ENCODE data around the gene NRXN3. TPM values are rescaled to one million over a fixed set of nuclear protein-coding genes. Genes with fewer than 3 reads are reported as not detected.

NRXN3 gene
- total RNA-seq, 1 experiment from 2014 or later = not detected

DNA sequence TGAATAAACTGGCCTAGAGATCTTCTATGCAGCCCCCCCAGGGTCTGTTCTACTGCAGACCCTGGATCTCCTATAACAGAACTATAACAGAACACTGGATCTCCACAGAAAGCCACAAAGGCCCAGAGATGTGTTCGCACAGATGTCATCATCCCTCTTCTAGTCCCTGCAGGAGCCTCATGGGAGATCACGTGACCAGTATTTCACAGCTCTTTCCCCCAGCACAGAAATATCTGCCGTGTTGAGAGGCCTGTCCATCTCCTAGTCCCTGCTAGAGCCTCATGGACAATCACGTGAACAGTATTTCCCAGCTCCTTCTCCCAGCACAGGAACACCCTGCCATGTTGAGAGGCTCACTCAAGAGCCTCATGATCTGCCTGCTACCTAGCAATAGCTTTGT lies 331.7 kb downstream of the NRXN3 start:
- ChIA-PET CTCF (no interaction called here), POLR2A (ENCODE audit: unreplicated experiment) (no interaction called here)
- Histone ChIP-seq H3F3A (ENCODE audit: insufficient read depth, low read depth) (no peaks in the 10 kb centered on the region), H3K79me2 (ENCODE audit: low read depth) (no peaks in the 10 kb centered on the region), H2AFZ (no peak overlapping the region), H3K27me3 (ENCODE audit: insufficient read depth, low read depth) (no peaks in the 10 kb centered on the region), H3K4me2 (no peak overlapping the region), H3K36me3 (ENCODE audit: low read depth) (no peaks in the 10 kb centered on the region), H3K27ac (no peak overlapping the region), H3K4me1 (replicated peaks; ENCODE audit: insufficient read depth) (no peaks in the 10 kb centered on the region), H3K9me2 (ENCODE audit: insufficient read depth) (no peaks in the 10 kb centered on the region), H3K9me3 (ENCODE audit: insufficient read depth, low read depth) (no peaks in the 10 kb centered on the region), H4K20me1 (ENCODE audit: insufficient read depth) (no peaks in the 10 kb centered on the region), H3K4me3 (no peak overlapping the region)
- no TSS peak for BruUV-seq (replicated peaks)
- DNase-seq = no peak
- intact Hi-C loops (cut with micrococcal nuclease; ENCODE audit: unreplicated experiment) = no loop called here
- TF ChIP-seq, protein P1, sequence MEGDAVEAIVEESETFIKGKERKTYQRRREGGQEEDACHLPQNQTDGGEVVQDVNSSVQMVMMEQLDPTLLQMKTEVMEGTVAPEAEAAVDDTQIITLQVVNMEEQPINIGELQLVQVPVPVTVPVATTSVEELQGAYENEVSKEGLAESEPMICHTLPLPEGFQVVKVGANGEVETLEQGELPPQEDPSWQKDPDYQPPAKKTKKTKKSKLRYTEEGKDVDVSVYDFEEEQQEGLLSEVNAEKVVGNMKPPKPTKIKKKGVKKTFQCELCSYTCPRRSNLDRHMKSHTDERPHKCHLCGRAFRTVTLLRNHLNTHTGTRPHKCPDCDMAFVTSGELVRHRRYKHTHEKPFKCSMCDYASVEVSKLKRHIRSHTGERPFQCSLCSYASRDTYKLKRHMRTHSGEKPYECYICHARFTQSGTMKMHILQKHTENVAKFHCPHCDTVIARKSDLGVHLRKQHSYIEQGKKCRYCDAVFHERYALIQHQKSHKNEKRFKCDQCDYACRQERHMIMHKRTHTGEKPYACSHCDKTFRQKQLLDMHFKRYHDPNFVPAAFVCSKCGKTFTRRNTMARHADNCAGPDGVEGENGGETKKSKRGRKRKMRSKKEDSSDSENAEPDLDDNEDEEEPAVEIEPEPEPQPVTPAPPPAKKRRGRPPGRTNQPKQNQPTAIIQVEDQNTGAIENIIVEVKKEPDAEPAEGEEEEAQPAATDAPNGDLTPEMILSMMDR (conservative IDR thresholded peaks at IDR 0.05) = no peak
- no peak for TF ChIP-seq EZH2 (IDR thresholded peaks at IDR 0.05; ENCODE audit: low read depth)

DNA sequence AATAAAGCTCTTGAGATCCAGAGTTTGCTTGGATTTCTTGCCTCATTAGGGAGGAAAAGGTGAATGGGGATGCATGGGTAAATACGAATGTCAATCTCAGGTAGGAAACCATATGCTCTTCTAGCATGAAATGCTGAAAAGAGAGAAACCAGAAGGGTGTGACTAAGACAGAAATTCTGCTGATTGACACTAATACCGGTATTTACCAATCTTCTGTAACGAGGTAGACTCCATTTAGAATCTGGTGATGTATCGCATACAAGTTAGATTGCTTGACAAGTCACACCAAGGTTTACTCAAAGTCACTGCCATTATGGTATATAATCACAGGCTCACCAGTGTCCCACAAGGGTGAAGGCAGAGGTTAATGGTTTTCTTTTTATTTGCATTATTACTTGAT lies 337.9 kb downstream of the NRXN3 start:
- TF ChIP-seq, protein P1 (conservative IDR thresholded peaks at IDR 0.05) = no peak
- no peak for TF ChIP-seq EZH2 (IDR thresholded peaks at IDR 0.05; ENCODE audit: low read depth)
- H3K27me3 ChIP-seq (ENCODE audit: insufficient read depth, low read depth) = no peaks in the 10 kb centered on the region
- no peak overlapping the region for H3K4me2 ChIP-seq
- intact Hi-C loops (cut with micrococcal nuclease; ENCODE audit: unreplicated experiment) = no loop called here
- no peaks in the 10 kb centered on the region for H4K20me1 ChIP-seq (ENCODE audit: insufficient read depth)
- H3K79me2 ChIP-seq (ENCODE audit: low read depth) = no peaks in the 10 kb centered on the region
- no peak overlapping the region for H3K4me3 ChIP-seq
- no peaks in the 10 kb centered on the region for H3K9me2 ChIP-seq (ENCODE audit: insufficient read depth)
- BruUV-seq (replicated peaks) = no TSS peak
- ChIA-PET CTCF (no interaction called here), POLR2A (ENCODE audit: unreplicated experiment) (no interaction called here)
- no peaks in the 10 kb centered on the region for H3K4me1 ChIP-seq (replicated peaks; ENCODE audit: insufficient read depth)
- H3F3A ChIP-seq (ENCODE audit: insufficient read depth, low read depth) = no peaks in the 10 kb centered on the region
- H3K27ac ChIP-seq = no peak overlapping the region
- no peak for DNase-seq
- H3K9me3 ChIP-seq (ENCODE audit: insufficient read depth, low read depth) = no peaks in the 10 kb centered on the region
- no peaks in the 10 kb centered on the region for H3K36me3 ChIP-seq (ENCODE audit: low read depth)
- no peak overlapping the region for H2AFZ ChIP-seq

DNA sequence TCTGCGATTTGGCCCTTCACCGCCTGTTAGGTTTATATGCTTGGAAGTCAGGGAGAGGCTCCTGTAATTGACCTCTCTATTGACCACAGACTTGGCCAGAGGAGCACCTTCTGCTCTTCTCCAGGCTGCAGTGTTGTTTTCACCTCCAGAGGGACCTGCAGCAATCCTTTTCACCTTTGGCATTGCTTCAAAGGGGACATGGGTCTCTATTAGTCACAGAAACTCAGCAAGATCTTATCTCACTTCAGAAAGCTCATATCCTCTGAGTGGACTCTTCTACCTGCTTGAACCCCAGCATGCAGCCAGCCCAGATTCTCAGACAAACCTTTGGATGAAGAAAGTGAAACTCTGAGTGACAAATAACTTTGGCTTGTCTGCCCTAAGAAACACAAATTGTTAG lies 339.3 kb downstream of the NRXN3 start:
- Histone ChIP-seq H3K4me3 (no peak overlapping the region), H3K4me1 (replicated peaks; ENCODE audit: insufficient read depth) (no peaks in the 10 kb centered on the region), H3K4me2 (no peak overlapping the region), H4K20me1 (ENCODE audit: insufficient read depth) (no peaks in the 10 kb centered on the region), H3F3A (ENCODE audit: insufficient read depth, low read depth) (no peaks in the 10 kb centered on the region), H3K27me3 (ENCODE audit: insufficient read depth, low read depth) (no peaks in the 10 kb centered on the region), H2AFZ (no peak overlapping the region), H3K9me3 (ENCODE audit: insufficient read depth, low read depth) (no peaks in the 10 kb centered on the region), H3K36me3 (ENCODE audit: low read depth) (no peaks in the 10 kb centered on the region), H3K79me2 (ENCODE audit: low read depth) (no peaks in the 10 kb centered on the region), H3K27ac (no peak overlapping the region), H3K9me2 (ENCODE audit: insufficient read depth) (no peaks in the 10 kb centered on the region)
- ChIA-PET CTCF (interaction anchor here (0.6 kb wide), 1 partner anchor 986 kb away, joined by 3 read pairs; no protein-coding TSS in a partner anchor), POLR2A (ENCODE audit: unreplicated experiment) (no interaction called here)
- BruUV-seq (replicated peaks) = no TSS peak
- intact Hi-C loops (cut with micrococcal nuclease; ENCODE audit: unreplicated experiment) = no loop called here
- TF ChIP-seq, protein P1 (conservative IDR thresholded peaks at IDR 0.05) = no peak
- no peak for TF ChIP-seq EZH2 (IDR thresholded peaks at IDR 0.05; ENCODE audit: low read depth)
- no peak for DNase-seq

Measured in PC-9 (cell line).